HepG2 (cell line): ENCODE measurements around the gene SOBP. TPM values are rescaled to one million over a fixed set of nuclear protein-coding genes. Genes with fewer than 3 reads are reported as not detected.

Experiments used
- ADNP ChIP-seq: sonication (generic); formaldehyde crosslinking; IDR thresholded peaks from 2 replicates; pipeline ENCODE4 v1.4.0; 2020; ENCODE audit warnings: missing genetic modification reagents
- E2F1 ChIP-seq: sonication (generic); formaldehyde crosslinking; IDR thresholded peaks from 2 replicates; pipeline ENCODE4 v1.5.0; 2020; ENCODE audit warnings: missing genetic modification reagents
- ERF ChIP-seq: IDR thresholded peaks from 2 replicates; pipeline ENCODE4 v1.6.1; 2018; ENCODE audit warnings: missing biosample characterization, missing genetic modification reagents
- EZH2 ChIP-seq: conservative IDR thresholded peaks from 2 replicates; pipeline ENCODE4 v1.6.1; 2012; ENCODE audit warnings: mild to moderate bottlenecking, low read depth, low read length, moderate library complexity
- FUBP1 ChIP-seq: sonication (generic); formaldehyde crosslinking; IDR thresholded peaks from 2 replicates; pipeline ENCODE4 v1.5.1; 2020; ENCODE audit warnings: missing genetic modification reagents, mild to moderate bottlenecking, borderline replicate concordance
- GTF2F1 ChIP-seq: fragments of 150-350 bp; IDR thresholded peaks from 2 replicates; pipeline ENCODE4 v1.6.1; 2014; ENCODE audit warnings: low read length
- NFKB2 ChIP-seq: sonication (generic); formaldehyde crosslinking; IDR thresholded peaks from 2 replicates; pipeline ENCODE4 v1.4.0; 2020; ENCODE audit warnings: missing genetic modification reagents, borderline replicate concordance
- NR1H2 ChIP-seq: sonication (generic); formaldehyde crosslinking; IDR thresholded peaks from 2 replicates; pipeline ENCODE4 v1.8.1; 2022; ENCODE audit warnings: low read depth, missing genetic modification reagents, borderline replicate concordance
- TBX3 ChIP-seq: fragments of 450-650 bp; IDR thresholded peaks from 2 replicates; pipeline ENCODE4 v1.6.1; 2017; ENCODE audit warnings: antibody characterized with exemption, mild to moderate bottlenecking, inconsistent platforms, borderline replicate concordance
- ZNF18 ChIP-seq: sonication (generic); formaldehyde crosslinking; IDR thresholded peaks from 2 replicates; pipeline ENCODE4 v1.8.0; 2022; ENCODE audit warnings: mild to moderate bottlenecking, missing genetic modification reagents; ENCODE audit not compliant: insufficient replicate concordance
- ZNF335 ChIP-seq: sonication (generic); formaldehyde crosslinking; IDR thresholded peaks from 2 replicates; pipeline ENCODE4 v1.4.0; 2020; ENCODE audit warnings: missing genetic modification reagents
- ZNF362 ChIP-seq: sonication (generic); formaldehyde crosslinking; IDR thresholded peaks from 2 replicates; pipeline ENCODE4 v1.4.0; 2020; ENCODE audit warnings: missing genetic modification reagents, mild to moderate bottlenecking, borderline replicate concordance
- ZNF432 ChIP-seq: sonication (generic); formaldehyde crosslinking; IDR thresholded peaks from 2 replicates; pipeline ENCODE4 v1.5.0; 2020; ENCODE audit warnings: missing genetic modification reagents, mild to moderate bottlenecking, borderline replicate concordance
- ZNF639 ChIP-seq: conservative IDR thresholded peaks from 2 replicates; pipeline ENCODE4 v1.6.1; 2018; ENCODE audit warnings: missing genetic modification reagents
- ZNF777 ChIP-seq: sonication (generic); formaldehyde crosslinking; IDR thresholded peaks from 2 replicates; pipeline ENCODE4 v1.4.0; 2020; ENCODE audit warnings: missing genetic modification reagents
- polyA plus RNA-seq, 8 experiments: library from polyadenylated mRNA; depleted of rRNA in 3 of 8; stranded (reverse) in 7 of 8; unstranded in 1 of 8; fragments of >200 nt; fragmentation: Illumina TruSeq in 4 of 8; extraction: Trizol in 4 of 8; gene quantifications; 2 replicates each; pipeline versions ENCODE4 v1.2.1 to v1.2.3, GENCODE V29; 2011 to 2016; ENCODE audit warnings: low read depth in 4 of 8, missing spikeins in 1 of 8, mixed read lengths in 1 of 8; ENCODE audit not compliant: insufficient read depth in 1 of 8
- total RNA-seq, 5 experiments: library from RNA; depleted of rRNA; stranded (reverse); fragments of >200 nt; fragmentation: Illumina TruSeq; extraction: Trizol; gene quantifications; 2 replicates each; pipeline ENCODE4 v1.2.3, GENCODE V29; 2016; ENCODE audit warnings: low read depth in 1 of 5
- TF ChIP-seq, protein P1 (sequence below): sonication (generic); formaldehyde crosslinking; IDR thresholded peaks from 2 replicates; pipeline ENCODE4 v1.8.1; 2023; ENCODE audit warnings: mild to moderate bottlenecking, moderate library complexity, missing genetic modification reagents
- TF ChIP-seq, protein P2 (sequence below): sonication (generic); formaldehyde crosslinking; IDR thresholded peaks from 2 replicates; pipeline ENCODE4 v1.5.0; 2020; ENCODE audit warnings: missing genetic modification reagents, mild to moderate bottlenecking, borderline replicate concordance

The SOBP gene
- total and polyA plus RNA-seq, 2 of the 13 experiments (the other 11 are each of a cell fraction or from before 2014, with no cell fraction given) = 1.5 to 6.9 TPM

DNA sequence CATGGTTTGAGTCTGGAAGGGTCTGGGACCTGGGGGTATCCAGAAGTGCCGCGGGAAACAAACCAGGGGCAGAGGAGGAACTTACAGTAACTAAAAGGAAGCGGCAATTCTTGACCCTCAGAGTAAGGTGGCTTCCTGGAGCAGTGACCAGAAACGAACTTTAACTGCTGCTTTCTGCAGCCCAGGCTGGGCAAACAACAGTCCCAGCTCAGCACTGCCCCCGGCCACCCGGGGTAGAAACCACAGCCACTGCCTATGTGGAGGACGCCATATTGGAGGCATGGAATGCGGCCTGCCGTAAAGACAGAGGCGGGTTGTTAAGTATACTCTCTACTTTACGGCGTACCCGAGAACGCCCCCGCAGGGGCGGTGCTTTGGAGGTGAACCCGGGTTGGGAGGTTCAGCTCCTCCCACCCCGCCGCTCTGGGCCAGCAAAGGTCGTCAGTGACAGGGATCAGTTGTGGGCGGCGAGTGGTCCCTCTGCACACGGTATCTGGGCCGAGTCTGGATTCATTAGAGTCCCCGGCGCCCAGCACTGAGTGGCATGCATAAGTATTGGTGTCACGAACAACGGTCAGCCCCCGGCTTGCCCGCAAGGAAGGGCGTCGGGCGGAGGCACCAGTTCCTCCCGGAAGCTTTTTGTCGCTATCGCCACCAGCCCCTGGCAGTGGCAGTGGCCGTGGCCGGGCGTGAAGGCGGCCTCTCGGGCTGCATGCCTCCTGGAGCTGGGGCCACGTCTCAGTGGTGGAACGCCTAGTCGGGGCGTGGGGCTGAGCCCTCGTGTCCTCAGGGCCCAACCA, 30.4 kb upstream of the SOBP start, which contains the start of gene PDSS2 (continued):
- TF ChIP-seq ZNF639 (CRISPR knock-in tag) (peak; percentile 50), ZNF362 (CRISPR knock-in tag) (0 out of 2 replicates have a peak, but pooled peaks have one; percentile 41), EZH2 (no peak), NFKB2 (CRISPR knock-in tag) (peak; percentile 86; the same call in 1 of the 2 replicates), NR1H2 (CRISPR knock-in tag) (no peak), FUBP1 (CRISPR knock-in tag) (no peak), TBX3 (0 out of 2 replicates have a peak, but pooled peaks have one; percentile 13), ERF (CRISPR knock-in tag) (peak; percentile 73; the same call in 1 of the 2 replicates), E2F1 (CRISPR knock-in tag) (peak; percentile 26), ADNP (no peak; the same call in 1 of the 2 replicates), ZNF335 (CRISPR knock-in tag) (peak; percentile 69; the same call in 1 of the 2 replicates), ZNF18 (CRISPR knock-in tag) (peak; percentile 21), GTF2F1 (no peak), ZNF432 (CRISPR knock-in tag) (no peak), ZNF777 (CRISPR knock-in tag) (peak; percentile 59)
- TF ChIP-seq, protein P1, sequence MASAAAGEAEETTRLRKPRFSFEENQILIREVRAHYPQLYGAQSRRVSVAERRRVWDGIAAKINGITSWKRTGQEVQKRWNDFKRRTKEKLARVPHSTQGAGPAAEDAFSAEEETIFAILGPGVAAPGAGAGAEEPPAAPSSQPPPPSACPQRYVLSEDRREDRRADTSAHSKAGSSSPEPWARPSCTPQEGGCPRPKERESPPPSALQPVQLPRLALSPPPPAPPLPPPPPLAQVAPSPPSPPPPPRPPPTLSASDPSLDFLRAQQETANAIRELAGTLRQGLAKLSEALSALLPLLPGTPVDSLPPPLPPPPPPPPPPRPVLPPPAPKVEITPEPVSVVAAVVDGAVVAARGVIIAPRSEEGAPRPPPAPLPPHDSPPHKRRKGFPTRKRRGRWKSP = peak; percentile 58; the same call in 1 of the 2 replicates
- TF ChIP-seq, protein P2, sequence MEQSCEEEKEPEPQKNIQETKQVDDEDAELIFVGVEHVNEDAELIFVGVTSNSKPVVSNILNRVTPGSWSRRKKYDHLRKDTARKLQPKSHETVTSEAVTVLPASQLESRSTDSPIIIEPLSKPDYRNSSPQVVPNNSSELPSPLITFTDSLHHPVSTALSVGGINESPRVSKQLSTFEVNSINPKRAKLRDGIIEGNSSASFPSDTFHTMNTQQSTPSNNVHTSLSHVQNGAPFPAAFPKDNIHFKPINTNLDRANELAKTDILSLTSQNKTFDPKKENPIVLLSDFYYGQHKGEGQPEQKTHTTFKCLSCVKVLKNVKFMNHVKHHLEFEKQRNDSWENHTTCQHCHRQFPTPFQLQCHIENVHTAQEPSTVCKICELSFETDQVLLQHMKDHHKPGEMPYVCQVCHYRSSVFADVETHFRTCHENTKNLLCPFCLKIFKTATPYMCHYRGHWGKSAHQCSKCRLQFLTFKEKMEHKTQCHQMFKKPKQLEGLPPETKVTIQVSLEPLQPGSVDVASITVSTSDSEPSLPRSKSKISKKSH (CRISPR knock-in tag) = no peak; the same call in 1 of the 2 replicates
